HUDEP-2 (cell line): Measurements from ENCODE around the gene MYO18B.

Experiments used
- DNase-seq, 76 experiments: peaks; one replicate each; lab custom pipeline; 2025; ENCODE audit not compliant: unreplicated experiment in 76 of 76; lab: John Stamatoyannopoulos, UW

MYO18B gene

GRCh38 chr22:25890651-25891050 lies 148.7 kb downstream of the MYO18B start:
- no peak for DNase-seq

- no peak for DNase-seq
Observed at GRCh38 chr22:25892678-25893077, 150.7 kb downstream of the MYO18B start.

GRCh38 chr22:25895678-25896077 lies 153.7 kb downstream of the MYO18B start:
- no peak for DNase-seq

- DNase-seq: no peak
Observed at GRCh38 chr22:25896098-25896497, 154.1 kb downstream of the MYO18B start.

- DNase-seq: no peak
Observed at GRCh38 chr22:25896592-25896991, 154.6 kb downstream of the MYO18B start.

- DNase-seq: peak in 1 of 76 experiments; percentile 2
Observed at GRCh38 chr22:25898707-25899365, 156.8 kb downstream of the MYO18B start.

- DNase-seq: no peak
Observed at GRCh38 chr22:25899566-25899965, 157.6 kb downstream of the MYO18B start.

- DNase-seq: no peak
Observed at GRCh38 chr22:25900390-25900789, 158.4 kb downstream of the MYO18B start.

GRCh38 chr22:25900880-25901279 lies 158.9 kb downstream of the MYO18B start:
- DNase-seq: no peak

- DNase-seq: no peak
Observed at GRCh38 chr22:25902402-25902801, 160.4 kb downstream of the MYO18B start.

- peak in 11 of 76 experiments; percentile 1 to 21 (median 7) for DNase-seq
Observed at GRCh38 chr22:25903294-25903693, 161.3 kb downstream of the MYO18B start.

- DNase-seq: no peak
Observed at GRCh38 chr22:25908212-25908611, 166.2 kb downstream of the MYO18B start.

- no peak for DNase-seq
Observed at GRCh38 chr22:25908755-25909154, 166.8 kb downstream of the MYO18B start.

GRCh38 chr22:25909614-25910387 lies 167.8 kb downstream of the MYO18B start:
- DNase-seq: no peak

- no peak for DNase-seq
Observed at GRCh38 chr22:25911243-25911972, 169.4 kb downstream of the MYO18B start.

GRCh38 chr22:25919452-25919851 lies 177.5 kb downstream of the MYO18B start:
- DNase-seq: no peak

- DNase-seq: no peak
Observed at GRCh38 chr22:25922141-25922540, 180.2 kb downstream of the MYO18B start.

GRCh38 chr22:25923914-25924313 lies 181.9 kb downstream of the MYO18B start:
- DNase-seq: no peak

- no peak for DNase-seq
Observed at GRCh38 chr22:25928038-25928437, 186.1 kb downstream of the MYO18B start.

- DNase-seq: no peak
Observed at GRCh38 chr22:25929321-25929878, 187.4 kb downstream of the MYO18B start.

GRCh38 chr22:25930083-25930482 lies 188.1 kb downstream of the MYO18B start:
- DNase-seq: no peak
